Mammary epithelial cell (primary cell): ENCODE data around the gene POC5.

Experiments used
- EZH2 ChIP-seq: IDR thresholded peaks from 2 replicates; pipeline ENCODE4 v1.6.1; 2012; ENCODE audit warnings: low read length, inconsistent platforms, borderline replicate concordance
- TF ChIP-seq, protein P1 (sequence below), 2 donors: IDR thresholded peaks in 1 of 2; conservative IDR thresholded peaks in 1 of 2; 2 replicates each; pipeline ENCODE4 v1.5.1; 2011 to 2012; ENCODE audit warnings: inconsistent platforms in 2 of 2, low read length in 2 of 2, mild to moderate bottlenecking in 2 of 2, control low read depth in 1 of 2, low read depth in 1 of 2; ENCODE audit not compliant: insufficient read depth in 1 of 2; ENCODE audit errors: extremely low read depth in 1 of 2

GRCh38 chr5:75640826-75641225 lies 76.4 kb downstream of the POC5 start:
- TF ChIP-seq, protein P1, sequence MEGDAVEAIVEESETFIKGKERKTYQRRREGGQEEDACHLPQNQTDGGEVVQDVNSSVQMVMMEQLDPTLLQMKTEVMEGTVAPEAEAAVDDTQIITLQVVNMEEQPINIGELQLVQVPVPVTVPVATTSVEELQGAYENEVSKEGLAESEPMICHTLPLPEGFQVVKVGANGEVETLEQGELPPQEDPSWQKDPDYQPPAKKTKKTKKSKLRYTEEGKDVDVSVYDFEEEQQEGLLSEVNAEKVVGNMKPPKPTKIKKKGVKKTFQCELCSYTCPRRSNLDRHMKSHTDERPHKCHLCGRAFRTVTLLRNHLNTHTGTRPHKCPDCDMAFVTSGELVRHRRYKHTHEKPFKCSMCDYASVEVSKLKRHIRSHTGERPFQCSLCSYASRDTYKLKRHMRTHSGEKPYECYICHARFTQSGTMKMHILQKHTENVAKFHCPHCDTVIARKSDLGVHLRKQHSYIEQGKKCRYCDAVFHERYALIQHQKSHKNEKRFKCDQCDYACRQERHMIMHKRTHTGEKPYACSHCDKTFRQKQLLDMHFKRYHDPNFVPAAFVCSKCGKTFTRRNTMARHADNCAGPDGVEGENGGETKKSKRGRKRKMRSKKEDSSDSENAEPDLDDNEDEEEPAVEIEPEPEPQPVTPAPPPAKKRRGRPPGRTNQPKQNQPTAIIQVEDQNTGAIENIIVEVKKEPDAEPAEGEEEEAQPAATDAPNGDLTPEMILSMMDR (conservative IDR thresholded peaks at IDR 0.05 in 1 of 2, IDR thresholded peaks at IDR 0.05 in 1 of 2; ENCODE audit: extremely low read depth in 1 of 2, insufficient read depth in 1 of 2, low read depth in 1 of 2, low read length in 2 of 2), result no peak
- no peak for TF ChIP-seq EZH2
